H9 (cell line): Measurements from ENCODE around the gene OR2F1. TPM values are rescaled to one million over a fixed set of nuclear protein-coding genes. Genes with fewer than 3 reads are reported as not detected.

ENCODE experiments used
- DNase-seq: peaks from one replicate; pipeline ENCODE4 v3.0.0-alpha.2; 2017
- H2AFZ ChIP-seq: one replicate; pipeline ENCODE4 v1.6.1; 2013; ENCODE audit warnings: mild to moderate bottlenecking, low read length, control low read depth, moderate library complexity
- H2AK5ac ChIP-seq: 2 replicates; pipeline ENCODE4 v1.6.1; 2013; ENCODE audit warnings: low read length, control low read depth, mixed read lengths; ENCODE audit not compliant: insufficient read length
- H2BK120ac ChIP-seq: one replicate; pipeline ENCODE4 v1.6.1; 2013; ENCODE audit warnings: low read depth, mild to moderate bottlenecking, low read length, control low read depth, inconsistent platforms; ENCODE audit not compliant: poor library complexity, severe bottlenecking
- H2BK12ac ChIP-seq: 2 replicates; pipeline ENCODE4 v1.6.1; 2013; ENCODE audit warnings: low read length, control low read depth, mixed read lengths, low read depth; ENCODE audit not compliant: insufficient read length
- H2BK15ac ChIP-seq: 2 replicates; pipeline ENCODE4 v1.6.1; 2013; ENCODE audit warnings: low read depth, low read length, control low read depth
- H2BK20ac ChIP-seq: one replicate; pipeline ENCODE4 v1.6.1; 2013; ENCODE audit warnings: low read depth, mild to moderate bottlenecking, low read length, control low read depth, inconsistent platforms; ENCODE audit not compliant: poor library complexity, severe bottlenecking
- H2BK5ac ChIP-seq: 2 replicates; pipeline ENCODE4 v1.6.1; 2013; ENCODE audit warnings: low read length, control low read depth, mixed read lengths; ENCODE audit not compliant: insufficient read length
- H3K14ac ChIP-seq: 2 replicates; pipeline ENCODE4 v1.6.1; 2013; ENCODE audit warnings: low read length, control low read depth; ENCODE audit not compliant: insufficient read depth
- H3K18ac ChIP-seq: 2 replicates; pipeline ENCODE4 v1.6.1; 2013; ENCODE audit warnings: low read depth, mild to moderate bottlenecking, mixed read lengths, low read length, control low read depth; ENCODE audit not compliant: insufficient read length
- H3K23ac ChIP-seq: 2 replicates; pipeline ENCODE4 v1.6.1; 2013; ENCODE audit warnings: low read length, control low read depth, mixed read lengths, low read depth; ENCODE audit not compliant: insufficient read length
- H3K23me2 ChIP-seq: 2 replicates; pipeline ENCODE4 v1.6.1; 2013; ENCODE audit warnings: low read depth, mild to moderate bottlenecking, mixed read lengths, low read length, control low read depth; ENCODE audit not compliant: insufficient read length, poor library complexity, severe bottlenecking
- H3K27ac ChIP-seq: 2 replicates; pipeline ENCODE4 v1.5.1; 2013; ENCODE audit warnings: low read length, control low read depth, mixed read lengths, low read depth; ENCODE audit not compliant: insufficient read length
- H3K27me3 ChIP-seq: 2 replicates; pipeline ENCODE4 v1.6.1; 2013; ENCODE audit warnings: low read length, control low read depth, inconsistent platforms; ENCODE audit not compliant: insufficient read depth
- H3K4ac ChIP-seq: 2 replicates; pipeline ENCODE4 v1.6.1; 2013; ENCODE audit warnings: low read depth, mild to moderate bottlenecking, control low read depth, inconsistent platforms, low read length, moderate library complexity
- H3K4me1 ChIP-seq: 2 replicates; pipeline ENCODE4 v1.6.1; 2013; ENCODE audit warnings: low read length, control low read depth, inconsistent platforms; ENCODE audit not compliant: insufficient read depth
- H3K4me2 ChIP-seq: 2 replicates; pipeline ENCODE4 v1.6.1; 2013; ENCODE audit warnings: low read length, control low read depth, mixed read lengths; ENCODE audit not compliant: insufficient read length, insufficient read depth
- H3K56ac ChIP-seq: 2 replicates; pipeline ENCODE4 v1.6.1; 2013; ENCODE audit warnings: low read depth, mild to moderate bottlenecking, mixed read lengths, low read length, control low read depth; ENCODE audit not compliant: insufficient read length
- H3K79me1 ChIP-seq: 2 replicates; pipeline ENCODE4 v1.6.1; 2013; ENCODE audit warnings: low read depth, mild to moderate bottlenecking, moderate library complexity, low read length, control low read depth, inconsistent platforms; ENCODE audit not compliant: insufficient read depth, poor library complexity, severe bottlenecking
- H3K79me2 ChIP-seq: 2 replicates; pipeline ENCODE4 v1.6.1; 2013; ENCODE audit warnings: low read length, control low read depth, inconsistent platforms; ENCODE audit not compliant: insufficient read depth
- H3K9ac ChIP-seq: 2 replicates; pipeline ENCODE4 v1.6.1; 2013; ENCODE audit warnings: low read length, control low read depth, mixed read lengths; ENCODE audit not compliant: insufficient read length; ENCODE audit errors: extremely low read depth
- H3K9me3 ChIP-seq: one replicate; pipeline ENCODE4 v1.6.1; 2013; ENCODE audit warnings: low read depth, low read length, inconsistent platforms; ENCODE audit not compliant: control insufficient read depth
- H3T11ph ChIP-seq: one replicate; pipeline ENCODE4 v1.6.1; 2013; ENCODE audit warnings: mild to moderate bottlenecking, low read length, control low read depth, inconsistent platforms
- H4K20me1 ChIP-seq: one replicate; pipeline ENCODE4 v1.6.1; 2013; ENCODE audit not compliant: control insufficient read depth, insufficient read length, insufficient read depth
- H4K5ac ChIP-seq: 2 replicates; pipeline ENCODE4 v1.6.1; 2013; ENCODE audit warnings: low read depth, mild to moderate bottlenecking, mixed read lengths, low read length, control low read depth; ENCODE audit not compliant: insufficient read length
- H4K8ac ChIP-seq: replicated peaks from 2 replicates; pipeline ENCODE4 v1.6.1; 2013; ENCODE audit warnings: low read length, control low read depth, mixed read lengths, low read depth; ENCODE audit not compliant: insufficient read length
- H4K91ac ChIP-seq: 2 replicates; pipeline ENCODE4 v1.6.1; 2013; ENCODE audit warnings: low read depth, mild to moderate bottlenecking, moderate library complexity, mixed read lengths, low read length, control low read depth; ENCODE audit not compliant: insufficient read length
- H3K27ac Mint-ChIP-seq, 3 experiments: 2 replicates in 2 of 3; 3 replicates in 1 of 3; pipeline ENCODE4 v1.8.0; 2020 to 2021; ENCODE audit warnings: mixed read lengths in 3 of 3, mild to moderate bottlenecking in 1 of 3, moderate library complexity in 1 of 3
- H3K27me3 Mint-ChIP-seq: 2 replicates; pipeline ENCODE4 v1.8.0; 2021; ENCODE audit warnings: low read depth, mild to moderate bottlenecking, moderate library complexity, mixed read lengths
- H3K36me3 Mint-ChIP-seq, 3 experiments: 2 replicates in 2 of 3; 3 replicates in 1 of 3; pipeline ENCODE4 v1.8.0; 2020 to 2021; ENCODE audit warnings: low read depth in 3 of 3, mixed read lengths in 3 of 3; ENCODE audit not compliant: insufficient read depth in 1 of 3
- H3K4me1 Mint-ChIP-seq, 2 experiments: 2 replicates each; pipeline ENCODE4 v1.8.0; 2020; ENCODE audit warnings: mixed read lengths in 2 of 2
- H3K4me3 Mint-ChIP-seq, 2 experiments: 2 replicates in 1 of 2; 3 replicates in 1 of 2; pipeline ENCODE4 v1.8.0; 2020 to 2021; ENCODE audit warnings: mild to moderate bottlenecking in 2 of 2, mixed read lengths in 2 of 2, moderate library complexity in 1 of 2
- H3K9me3 Mint-ChIP-seq, 2 experiments: 2 replicates in 1 of 2; 3 replicates in 1 of 2; pipeline ENCODE4 v1.8.0; 2020; ENCODE audit warnings: mild to moderate bottlenecking in 2 of 2, mixed read lengths in 2 of 2, moderate library complexity in 1 of 2
- WGBS: extraction: QIAGEN DNeasy Blood & Tissue Kit; methylation state at CpG from one replicate; pipeline ENCODE4 v1.1.7; 2013; ENCODE audit warnings: missing lambda C conversion rate, low lambda C conversion rate, mixed read lengths; ENCODE audit not compliant: insufficient read length; ENCODE audit errors: extremely low coverage; 5-methylcytosine and 5-hydroxymethylcytosine counted together
- total RNA-seq: library from RNA; stranded (reverse); gene quantifications from 2 replicates; pipeline ENCODE4 v1.2.1, GENCODE V29; 2021
- TF ChIP-seq, protein P1 (sequence below): fragments of 200-600 bp; sonication (generic); conservative IDR thresholded peaks from 3 replicates; pipeline ENCODE4 v1.8.0; 2021; ENCODE audit warnings: antibody characterized with exemption, mild to moderate bottlenecking

The OR2F1 gene
- total RNA-seq, 1 experiment from 2014 or later: not detected

DNA sequence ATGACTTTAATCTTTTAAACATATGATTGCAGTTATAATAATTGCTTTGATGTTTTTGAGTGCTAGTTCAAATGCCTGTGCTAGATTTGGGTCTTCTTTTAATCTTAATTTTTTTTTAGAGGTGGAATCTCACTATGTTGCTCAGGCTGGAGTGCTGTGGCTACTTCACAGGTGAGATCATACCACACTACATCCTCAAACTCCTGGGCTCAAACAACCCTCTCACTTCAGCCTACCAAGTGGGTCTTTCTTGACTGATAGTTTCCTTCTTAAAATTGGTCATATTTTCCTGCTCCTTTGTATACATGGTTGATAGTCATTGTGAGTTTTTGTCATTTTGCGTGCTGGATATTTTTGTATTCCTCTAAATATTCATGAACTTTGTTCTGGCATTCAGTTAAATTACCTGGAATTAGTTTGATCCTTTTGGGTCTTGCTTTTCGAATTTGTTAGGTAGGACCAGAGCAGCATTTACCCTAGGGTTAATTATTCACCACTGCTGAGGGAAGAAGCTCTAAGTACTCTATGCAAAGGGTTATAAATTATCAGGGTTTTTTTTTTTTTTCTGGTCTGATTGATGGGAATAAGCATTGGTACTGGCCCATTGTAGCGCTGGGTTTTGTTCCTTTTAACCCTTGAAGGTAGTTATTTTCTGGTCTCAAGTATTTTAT, 40.6 kb upstream of the OR2F1 start:
- no peak overlapping the region for H3K18ac ChIP-seq
- H3K79me1 ChIP-seq: no peaks in the 10 kb centered on the region
- H3K14ac ChIP-seq: no peak overlapping the region
- H3K27me3 Mint-ChIP-seq: no peaks in the 10 kb centered on the region
- DNase-seq: no peak
- H4K5ac ChIP-seq: no peak overlapping the region
- H3K27ac Mint-ChIP-seq: no peak overlapping the region
- no peaks in the 10 kb centered on the region for H3K79me2 ChIP-seq
- no CpG with 5 or more reads among the region's 3 CpGs for WGBS
- no peak overlapping the region for H2BK20ac ChIP-seq
- H2BK5ac ChIP-seq: no peak overlapping the region
- no peaks in the 10 kb centered on the region for H3K4me1 Mint-ChIP-seq
- no peak overlapping the region for H2BK15ac ChIP-seq
- H4K20me1 ChIP-seq: no peaks in the 10 kb centered on the region
- no peak overlapping the region for H3K4me3 Mint-ChIP-seq
- no peak overlapping the region for H3T11ph ChIP-seq
- H4K91ac ChIP-seq: no peak overlapping the region
- H3K9me3 Mint-ChIP-seq: no peaks in the 10 kb centered on the region
- H2AFZ ChIP-seq: no peak overlapping the region
- H4K8ac ChIP-seq: no peak overlapping the region
- no peak overlapping the region for H3K23ac ChIP-seq
- no peak overlapping the region for H2BK120ac ChIP-seq
- no peaks in the 10 kb centered on the region for H3K9me3 ChIP-seq
- TF ChIP-seq, protein P1, sequence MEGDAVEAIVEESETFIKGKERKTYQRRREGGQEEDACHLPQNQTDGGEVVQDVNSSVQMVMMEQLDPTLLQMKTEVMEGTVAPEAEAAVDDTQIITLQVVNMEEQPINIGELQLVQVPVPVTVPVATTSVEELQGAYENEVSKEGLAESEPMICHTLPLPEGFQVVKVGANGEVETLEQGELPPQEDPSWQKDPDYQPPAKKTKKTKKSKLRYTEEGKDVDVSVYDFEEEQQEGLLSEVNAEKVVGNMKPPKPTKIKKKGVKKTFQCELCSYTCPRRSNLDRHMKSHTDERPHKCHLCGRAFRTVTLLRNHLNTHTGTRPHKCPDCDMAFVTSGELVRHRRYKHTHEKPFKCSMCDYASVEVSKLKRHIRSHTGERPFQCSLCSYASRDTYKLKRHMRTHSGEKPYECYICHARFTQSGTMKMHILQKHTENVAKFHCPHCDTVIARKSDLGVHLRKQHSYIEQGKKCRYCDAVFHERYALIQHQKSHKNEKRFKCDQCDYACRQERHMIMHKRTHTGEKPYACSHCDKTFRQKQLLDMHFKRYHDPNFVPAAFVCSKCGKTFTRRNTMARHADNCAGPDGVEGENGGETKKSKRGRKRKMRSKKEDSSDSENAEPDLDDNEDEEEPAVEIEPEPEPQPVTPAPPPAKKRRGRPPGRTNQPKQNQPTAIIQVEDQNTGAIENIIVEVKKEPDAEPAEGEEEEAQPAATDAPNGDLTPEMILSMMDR: no peak
- no peak overlapping the region for H3K4me2 ChIP-seq
- H2AK5ac ChIP-seq: no peak overlapping the region
- no peak overlapping the region for H3K27ac ChIP-seq
- H3K56ac ChIP-seq: no peak overlapping the region
- no peaks in the 10 kb centered on the region for H3K27me3 ChIP-seq
- H2BK12ac ChIP-seq: no peak overlapping the region
- no peaks in the 10 kb centered on the region for H3K23me2 ChIP-seq
- H3K36me3 Mint-ChIP-seq: no peaks in the 10 kb centered on the region
- no peak overlapping the region for H3K4ac ChIP-seq
- no peak overlapping the region for H3K9ac ChIP-seq
- H3K4me1 ChIP-seq: no peaks in the 10 kb centered on the region
